SK-N-SH treated with all-trans-retinoic acid at 6 μM for 48 hours (cell line): Measurements from ENCODE around the gene UAP1L1.

Experiments
- ARNTL ChIP-seq: fragments of 450-650 bp; formaldehyde crosslinking; IDR thresholded peaks from 2 replicates; pipeline ENCODE4 v1.5.0; 2020; ENCODE audit warnings: low read depth, mild to moderate bottlenecking, moderate library complexity, borderline replicate concordance
- BACH2 ChIP-seq: fragments of 250-450 bp; sonication (Bioruptor Pico); IDR thresholded peaks from 2 replicates; pipeline ENCODE4 v1.9.0; 2021; ENCODE audit warnings: mild to moderate bottlenecking, borderline replicate concordance
- ESRRG ChIP-seq: fragments of 250-450 bp; sonication (Bioruptor Pico); IDR thresholded peaks from 2 replicates; pipeline ENCODE4 v1.6.1; 2021; ENCODE audit warnings: mild to moderate bottlenecking
- TSHZ2 ChIP-seq: fragments of 250-450 bp; sonication (Bioruptor Pico); IDR thresholded peaks from 2 replicates; pipeline ENCODE4 v1.5.0; 2020; ENCODE audit warnings: mild to moderate bottlenecking, moderate library complexity
- TF ChIP-seq, protein P1 (sequence below): fragments of 250-450 bp; sonication (Bioruptor Pico); IDR thresholded peaks from 2 replicates; pipeline ENCODE4 v1.8.0; 2020; ENCODE audit warnings: mild to moderate bottlenecking, moderate library complexity, borderline replicate concordance

- TF ChIP-seq ESRRG (CRISPR knock-in tag) (no peak), ARNTL (CRISPR knock-in tag) (no peak), BACH2 (CRISPR knock-in tag) (no peak), TSHZ2 (CRISPR knock-in tag) (no peak)
- TF ChIP-seq, protein P1, sequence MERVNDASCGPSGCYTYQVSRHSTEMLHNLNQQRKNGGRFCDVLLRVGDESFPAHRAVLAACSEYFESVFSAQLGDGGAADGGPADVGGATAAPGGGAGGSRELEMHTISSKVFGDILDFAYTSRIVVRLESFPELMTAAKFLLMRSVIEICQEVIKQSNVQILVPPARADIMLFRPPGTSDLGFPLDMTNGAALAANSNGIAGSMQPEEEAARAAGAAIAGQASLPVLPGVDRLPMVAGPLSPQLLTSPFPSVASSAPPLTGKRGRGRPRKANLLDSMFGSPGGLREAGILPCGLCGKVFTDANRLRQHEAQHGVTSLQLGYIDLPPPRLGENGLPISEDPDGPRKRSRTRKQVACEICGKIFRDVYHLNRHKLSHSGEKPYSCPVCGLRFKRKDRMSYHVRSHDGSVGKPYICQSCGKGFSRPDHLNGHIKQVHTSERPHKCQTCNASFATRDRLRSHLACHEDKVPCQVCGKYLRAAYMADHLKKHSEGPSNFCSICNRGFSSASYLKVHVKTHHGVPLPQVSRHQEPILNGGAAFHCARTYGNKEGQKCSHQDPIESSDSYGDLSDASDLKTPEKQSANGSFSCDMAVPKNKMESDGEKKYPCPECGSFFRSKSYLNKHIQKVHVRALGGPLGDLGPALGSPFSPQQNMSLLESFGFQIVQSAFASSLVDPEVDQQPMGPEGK: no peak
Measured at GRCh38 chr9:137030006-137030405, 47.3 kb upstream of the UAP1L1 start.
